OCI-LY1 (cell line): ENCODE measurements around the gene TATDN2.

Experiments
- CTCF ChIP-seq: fragments of 200-600 bp; sonication (generic), shearing (Covaris generic); IDR thresholded peaks from 2 replicates; pipeline ENCODE4 v1.5.1; 2017; ENCODE audit warnings: mild to moderate bottlenecking, antibody characterized with exemption, low read length, moderate library complexity, mixed read lengths
- EZH2 ChIP-seq: fragments of 200-600 bp; sonication (generic), shearing (Covaris generic); IDR thresholded peaks from 2 replicates; pipeline ENCODE4 v1.8.0; 2017; ENCODE audit warnings: borderline replicate concordance, mixed run types, mild to moderate bottlenecking, antibody characterized with exemption, low read length, moderate library complexity, mixed read lengths

GRCh38 chr3:10304905-10305304, 56.6 kb downstream of the TATDN2 start:
- TF ChIP-seq CTCF (no peak), EZH2 (no peak)
